Glutamatergic neuron (in vitro differentiated cells): Measurements from ENCODE around the gene KCTD11. TPM values are rescaled to one million over a fixed set of nuclear protein-coding genes. Genes with fewer than 3 reads are reported as not detected.

Source experiments
- total RNA-seq: library from RNA; stranded (reverse); fragmentation: NEBNext Ultra II Directional; extraction: Animal tissue kit (Norgen Biotek cat#: 25700); gene quantifications from one replicate; pipeline ENCODE4 v1.2.1, GENCODE V29; 2021; ENCODE audit not compliant: unreplicated experiment

Gene KCTD11
- total RNA-seq, 1 donor from 2014 or later = 2.2 TPM

Other genes with a start within 250 kb of the KCTD11 start
- not detected for gene ASGR2, start 237.3 kb upstream of the KCTD11 start, total RNA-seq
- 29.0 TPM for gene ASGR1, start 172.8 kb upstream of the KCTD11 start, total RNA-seq
- gene DLG4, start 132.3 kb upstream of the KCTD11 start, total RNA-seq = 157 TPM
- gene ACADVL, start 132.2 kb upstream of the KCTD11 start, total RNA-seq = 375 TPM
- 79.1 TPM for gene DVL2, start 117.6 kb upstream of the KCTD11 start, total RNA-seq
- gene PHF23, start 112.7 kb upstream of the KCTD11 start, total RNA-seq = 72.3 TPM
- gene GABARAP, start 109.7 kb upstream of the KCTD11 start, total RNA-seq = 908 TPM
- gene CTDNEP1, start 100.4 kb upstream of the KCTD11 start, total RNA-seq = 185 TPM
- gene ELP5, start 99.9 kb upstream of the KCTD11 start, total RNA-seq = 34.1 TPM
- 0.44 TPM for gene CLDN7, start 89.7 kb upstream of the KCTD11 start, total RNA-seq
- 0.42 TPM for gene SLC2A4, start 70.4 kb upstream of the KCTD11 start, total RNA-seq
- gene YBX2, start 57.5 kb upstream of the KCTD11 start, total RNA-seq = 1.3 TPM
- 347 TPM for gene EIF5A, start 44.5 kb upstream of the KCTD11 start, total RNA-seq
- 98.3 TPM for gene GPS2, start 36.8 kb upstream of the KCTD11 start, total RNA-seq
- gene NEURL4, start 22.8 kb upstream of the KCTD11 start, total RNA-seq = 97.6 TPM
- not detected for gene ACAP1, start 15.6 kb upstream of the KCTD11 start, total RNA-seq
- not detected for gene TMEM95, start 3.0 kb downstream of the KCTD11 start, total RNA-seq
- gene TNK1, start 28.9 kb downstream of the KCTD11 start, total RNA-seq = 0.34 TPM
- 78.1 TPM for gene PLSCR3, start 42.4 kb downstream of the KCTD11 start, total RNA-seq
- gene TMEM256, start 51.9 kb downstream of the KCTD11 start, total RNA-seq = 51.6 TPM
- 90.8 TPM for gene NLGN2, start 55.7 kb downstream of the KCTD11 start, total RNA-seq
- gene SPEM1, start 68.2 kb downstream of the KCTD11 start, total RNA-seq = not detected
- not detected for gene SPEM2, start 73.5 kb downstream of the KCTD11 start, total RNA-seq
- not detected for gene SPEM3, start 76.7 kb downstream of the KCTD11 start, total RNA-seq
- gene TMEM102, start 83.3 kb downstream of the KCTD11 start, total RNA-seq = 0.42 TPM
- gene FGF11, start 87.3 kb downstream of the KCTD11 start, total RNA-seq = 4.8 TPM
- 16.4 TPM for gene CHRNB1, start 92.9 kb downstream of the KCTD11 start, total RNA-seq
- gene ZBTB4, start 127.5 kb downstream of the KCTD11 start, total RNA-seq = 25.1 TPM
- gene SLC35G6, start 129.3 kb downstream of the KCTD11 start, total RNA-seq = 0.34 TPM
- gene POLR2A, start 132.2 kb downstream of the KCTD11 start, total RNA-seq = 200 TPM
- gene TNFSF12, start 196.9 kb downstream of the KCTD11 start, total RNA-seq = 0.83 TPM
- gene TNFSF13, start 206.6 kb downstream of the KCTD11 start, total RNA-seq = not detected
- 66.4 TPM for gene SENP3, start 209.8 kb downstream of the KCTD11 start, total RNA-seq
- not detected for gene CD68, start 227.5 kb downstream of the KCTD11 start, total RNA-seq
- gene MPDU1, start 231.7 kb downstream of the KCTD11 start, total RNA-seq = 60.2 TPM
- gene SOX15, start 237.9 kb downstream of the KCTD11 start, total RNA-seq = 1.7 TPM